Uterus (tissue), 4 donors: ENCODE results near the gene UGGT1. TPM values are rescaled to one million over a fixed set of nuclear protein-coding genes. Genes with fewer than 3 reads are reported as not detected.

Experiments
- DNase-seq, 2 donors: peaks; one replicate each; pipeline ENCODE4 v3.0.0-alpha.2; 2019 to 2020
- H3K27ac ChIP-seq, 2 donors: fragments of 200-600 bp; sonication (generic); 1 replicate in 1 of 2; 2 replicates in 1 of 2; pipeline ENCODE4 v1.5.1; 2016 to 2018
- H3K27me3 ChIP-seq, 2 donors: fragments of 200-600 bp; sonication (generic); one replicate each; pipeline ENCODE4 v1.5.1; 2018 to 2019; ENCODE audit warnings: control low read depth in 1 of 2
- H3K36me3 ChIP-seq, 2 donors: fragments of 200-600 bp; sonication (generic); one replicate each; pipeline ENCODE4 v1.5.1; 2019; ENCODE audit warnings: control low read depth in 1 of 2
- H3K4me1 ChIP-seq, 2 donors: fragments of 200-600 bp; sonication (generic); one replicate each; pipeline ENCODE4 v1.5.1; 2018 to 2019; ENCODE audit warnings: control low read depth in 1 of 2
- H3K4me3 ChIP-seq, 2 donors: fragments of 200-600 bp; sonication (generic); 1 replicate in 1 of 2; 2 replicates in 1 of 2; pipeline ENCODE4 v1.5.1; 2018 to 2019; ENCODE audit warnings: mild to moderate bottlenecking in 1 of 2
- H3K9me3 ChIP-seq, 2 donors: fragments of 200-600 bp; sonication (generic); one replicate each; pipeline ENCODE4 v1.5.1; 2019; ENCODE audit warnings: control low read depth in 1 of 2
- POLR2A ChIP-seq, 2 donors: fragments of 450-650 bp; IDR thresholded peaks; one replicate each; pipeline ENCODE4 v1.6.1; 2016; ENCODE audit warnings: antibody characterized with exemption in 2 of 2, mild to moderate bottlenecking in 1 of 2, moderate library complexity in 1 of 2
- intact Hi-C: fragments of 100-400 bp; cut with DNase I; formaldehyde crosslinking; loops from one replicate; pipeline ENCODE4 v1.15.1; 2023; ENCODE audit warnings: low total_unique reads
- total RNA-seq, 4 donors: library from RNA; depleted of rRNA in 3 of 4; stranded (reverse); fragments of >200 nt in 3 of 4; gene quantifications; one replicate each; pipeline versions ENCODE4 v1.1.0 to v1.2.4, GENCODE V29; 2014 to 2023
- TF ChIP-seq, protein P1 (sequence below), 4 experiments: fragments of 200-600 bp in 2 of 4; fragments of 450-650 bp in 2 of 4; sonication (generic) in 2 of 4; IDR thresholded peaks; one replicate each; pipeline ENCODE4 v1.5.1; 2016 to 2019; ENCODE audit warnings: antibody characterized with exemption in 4 of 4, mild to moderate bottlenecking in 2 of 4, moderate library complexity in 1 of 4
- donor health status: DM: yes; HTN: yes; CAD: no.

UGGT1 gene
- total RNA-seq, 4 donors from 2014 or later = 24.4 to 66.2 (median 35.0) TPM

DNA sequence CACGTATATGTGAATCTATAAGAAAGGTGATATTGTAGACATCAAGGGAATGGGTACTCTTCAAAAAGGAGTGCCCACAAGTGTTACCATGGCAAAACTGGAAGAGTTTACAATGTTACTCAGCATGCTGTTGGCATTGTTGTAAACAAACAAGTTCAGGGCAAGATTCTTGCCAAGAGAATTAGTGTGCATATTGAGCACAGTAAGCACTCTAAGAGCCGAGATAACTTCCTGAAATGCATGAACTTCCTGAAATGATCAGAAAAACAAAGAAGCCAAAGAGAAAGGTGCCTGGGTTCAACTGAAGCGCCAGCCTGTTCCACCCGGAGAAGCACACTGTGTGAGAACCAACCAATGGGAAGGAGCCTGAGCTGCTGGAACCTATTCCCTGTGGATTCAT, 126.7 kb downstream of the UGGT1 start:
- Histone ChIP-seq H3K27ac (no peak overlapping the region), H3K4me1 (no peaks in the 10 kb centered on the region), H3K27me3 (no peaks in the 10 kb centered on the region), H3K36me3 (no peaks in the 10 kb centered on the region), H3K4me3 (no peak overlapping the region), H3K9me3 (no peaks in the 10 kb centered on the region)
- DNase-seq = no peak
- intact Hi-C loops = no loop called here
- TF ChIP-seq, protein P1, sequence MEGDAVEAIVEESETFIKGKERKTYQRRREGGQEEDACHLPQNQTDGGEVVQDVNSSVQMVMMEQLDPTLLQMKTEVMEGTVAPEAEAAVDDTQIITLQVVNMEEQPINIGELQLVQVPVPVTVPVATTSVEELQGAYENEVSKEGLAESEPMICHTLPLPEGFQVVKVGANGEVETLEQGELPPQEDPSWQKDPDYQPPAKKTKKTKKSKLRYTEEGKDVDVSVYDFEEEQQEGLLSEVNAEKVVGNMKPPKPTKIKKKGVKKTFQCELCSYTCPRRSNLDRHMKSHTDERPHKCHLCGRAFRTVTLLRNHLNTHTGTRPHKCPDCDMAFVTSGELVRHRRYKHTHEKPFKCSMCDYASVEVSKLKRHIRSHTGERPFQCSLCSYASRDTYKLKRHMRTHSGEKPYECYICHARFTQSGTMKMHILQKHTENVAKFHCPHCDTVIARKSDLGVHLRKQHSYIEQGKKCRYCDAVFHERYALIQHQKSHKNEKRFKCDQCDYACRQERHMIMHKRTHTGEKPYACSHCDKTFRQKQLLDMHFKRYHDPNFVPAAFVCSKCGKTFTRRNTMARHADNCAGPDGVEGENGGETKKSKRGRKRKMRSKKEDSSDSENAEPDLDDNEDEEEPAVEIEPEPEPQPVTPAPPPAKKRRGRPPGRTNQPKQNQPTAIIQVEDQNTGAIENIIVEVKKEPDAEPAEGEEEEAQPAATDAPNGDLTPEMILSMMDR (IDR thresholded peaks at IDR 0.05) = no peak
- no peak for TF ChIP-seq POLR2A (IDR thresholded peaks at IDR 0.05)

DNA sequence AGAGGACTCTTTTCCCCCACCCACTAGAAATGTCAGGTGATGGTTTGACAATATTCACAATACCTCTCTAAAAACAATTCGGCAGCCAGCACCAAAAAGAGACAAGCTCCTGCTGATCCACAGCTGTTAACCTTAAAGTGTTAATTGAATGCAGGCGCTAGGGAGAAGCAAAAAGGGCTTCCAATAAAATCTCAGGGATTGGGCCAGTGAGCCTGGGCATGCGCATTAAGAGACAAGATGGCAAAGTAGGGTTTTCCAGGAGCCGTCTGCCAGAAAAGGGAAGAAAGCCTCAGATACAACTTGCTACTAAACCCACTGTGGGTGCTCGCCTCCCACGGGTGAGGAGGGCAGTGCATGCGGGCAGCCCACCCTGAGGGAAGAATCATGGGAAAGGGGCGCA, 128.9 kb downstream of the UGGT1 start:
- no peak for DNase-seq
- intact Hi-C loops = no loop called here

DNA sequence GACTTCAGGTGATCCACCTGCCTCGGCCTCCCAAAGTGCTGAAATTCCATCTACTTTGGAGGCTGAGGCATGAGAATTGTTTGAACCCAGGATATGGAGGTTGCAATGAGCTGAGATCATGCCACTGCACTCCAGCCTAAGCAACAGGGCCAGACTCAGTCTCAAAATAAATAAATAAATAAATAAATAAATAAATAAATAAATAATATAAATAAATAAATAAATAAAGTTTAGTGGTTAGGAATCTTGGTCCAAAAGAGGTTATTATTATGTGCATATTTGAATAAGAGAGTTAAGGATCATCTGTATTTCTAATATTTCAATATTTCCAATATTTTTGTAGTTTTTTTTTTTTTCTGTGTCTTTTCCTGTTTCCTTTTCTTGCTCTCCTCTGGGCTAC, 136.9 kb downstream of the UGGT1 start:
- intact Hi-C loops = no loop called here

More for the DNA sequence above, 128.9 kb downstream of the UGGT1 start:
- H3K4me1 ChIP-seq = no peaks in the 10 kb centered on the region
- H3K27me3 ChIP-seq = no peaks in the 10 kb centered on the region
- H3K4me3 ChIP-seq = no peak overlapping the region
- H3K9me3 ChIP-seq = no peaks in the 10 kb centered on the region
- H3K27ac ChIP-seq = no peak overlapping the region
- H3K36me3 ChIP-seq = no peaks in the 10 kb centered on the region
- TF ChIP-seq, protein P1 (IDR thresholded peaks at IDR 0.05) = no peak
- TF ChIP-seq POLR2A (IDR thresholded peaks at IDR 0.05) = no peak

DNA sequence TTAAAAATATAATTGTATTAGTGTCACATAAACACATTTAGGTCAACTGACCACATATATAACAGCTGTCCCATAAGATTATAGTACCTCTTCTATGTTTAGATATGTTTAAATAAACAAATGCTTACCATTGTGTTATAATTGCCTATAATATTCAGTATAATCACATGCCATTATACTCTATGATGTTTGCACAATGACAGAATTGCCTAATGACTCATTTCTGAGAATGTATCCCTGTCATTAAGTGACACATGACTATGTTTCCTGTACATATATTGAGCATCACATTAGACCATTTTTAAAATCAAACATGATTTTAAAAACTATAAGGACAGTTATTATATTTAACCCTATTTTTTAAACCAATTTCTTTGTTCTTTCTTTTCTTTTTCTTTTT, 137.9 kb downstream of the UGGT1 start:
- no peak for TF ChIP-seq POLR2A (IDR thresholded peaks at IDR 0.05)
- Histone ChIP-seq H3K36me3 (no peaks in the 10 kb centered on the region), H3K4me3 (no peak overlapping the region), H3K4me1 (no peaks in the 10 kb centered on the region), H3K27ac (no peak overlapping the region), H3K9me3 (no peaks in the 10 kb centered on the region), H3K27me3 (no peaks in the 10 kb centered on the region)
- intact Hi-C loops = no loop called here
- no peak for DNase-seq

More for the DNA sequence above, 136.9 kb downstream of the UGGT1 start:
- no peak for DNase-seq
- TF ChIP-seq POLR2A (IDR thresholded peaks at IDR 0.05) = no peak
- TF ChIP-seq, protein P1 (IDR thresholded peaks at IDR 0.05) = no peak
- Histone ChIP-seq H3K27ac (no peak overlapping the region), H3K4me3 (no peak overlapping the region), H3K36me3 (no peaks in the 10 kb centered on the region), H3K4me1 (no peaks in the 10 kb centered on the region), H3K27me3 (no peaks in the 10 kb centered on the region), H3K9me3 (no peaks in the 10 kb centered on the region)

DNA sequence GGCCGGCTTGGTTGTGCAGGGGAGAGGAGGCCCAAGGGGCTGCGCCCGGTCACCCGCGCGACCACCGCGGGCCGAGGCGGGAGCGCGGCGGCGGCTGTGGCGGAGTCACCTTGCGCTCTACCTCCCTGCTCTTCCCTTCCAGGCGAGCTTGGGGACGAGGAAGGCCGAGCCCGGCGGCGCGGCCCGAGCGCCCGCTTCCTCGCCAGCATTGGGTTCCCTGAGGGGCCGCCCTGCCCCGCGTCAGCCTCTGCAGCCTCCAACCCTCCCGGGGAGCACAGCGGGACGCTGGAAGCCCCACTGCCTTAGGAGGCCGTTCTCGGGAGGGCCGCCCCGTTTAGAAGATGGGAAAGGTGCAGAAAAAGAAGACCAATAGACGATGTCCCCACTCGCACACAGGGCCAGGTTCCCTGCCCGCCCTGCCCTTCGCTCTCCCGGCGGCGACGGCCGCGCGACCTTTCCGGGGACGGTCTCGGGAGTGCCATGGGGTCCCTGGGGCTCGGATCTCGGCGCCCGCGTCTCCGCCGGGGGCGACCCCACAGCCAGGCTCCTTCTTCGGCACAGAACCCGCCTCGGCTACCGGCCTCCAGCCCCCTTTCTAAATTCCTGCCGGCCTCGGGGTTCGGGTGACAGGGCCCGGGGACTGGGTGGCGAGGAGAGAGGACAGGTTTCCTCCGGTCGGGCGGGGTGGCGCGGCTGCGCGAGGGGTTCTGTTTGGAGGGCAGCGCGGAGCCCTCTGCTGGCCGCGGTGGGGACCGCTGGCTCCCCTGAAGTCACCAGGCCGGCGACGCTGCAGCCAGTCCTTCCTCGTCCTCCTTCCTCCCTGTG, 142.2 kb downstream of the UGGT1 start:
- H3K36me3 ChIP-seq = no peaks in the 10 kb centered on the region
- intact Hi-C loops = no loop called here
- peak overlapping the region; percentile 54 to 71 for H3K4me3 ChIP-seq
- H3K4me1 ChIP-seq = no peaks in the 10 kb centered on the region
- TF ChIP-seq, protein P1 (IDR thresholded peaks at IDR 0.05) = peak; percentile 68 to 86 (median 82)
- no peak for TF ChIP-seq POLR2A (IDR thresholded peaks at IDR 0.05)
- peak overlapping the region in 1 of 2 donors; percentile 55 for H3K27ac ChIP-seq
- H3K9me3 ChIP-seq = no peaks in the 10 kb centered on the region
- peak; percentile 69 to 76 for DNase-seq
- H3K27me3 ChIP-seq = no peaks in the 10 kb centered on the region
